ENCODE measurements around the gene SPHK1.

GRCh38 chr17:76353599-76354316 lies 30.7 kb upstream of the SPHK1 start, which contains the start of gene PRPSAP1:
- TF ChIP-seq REST (IDR thresholded peaks at IDR 0.05; ENCODE audit: insufficient read depth in 1 of 2, low read depth in 2 of 2, low read length in 2 of 2) (no peak), POLR2AphosphoS5 (IDR thresholded peaks at IDR 0.05; ENCODE audit: low read depth, low read length) (peak; percentile 86)

Data from PFSK-1 (cell line).